COLO668 (cell line): ENCODE measurements around the gene CFAP74.
A peak's percentile ranks its signal among the peaks of the same experiment; 100 is the strongest.
"Not testable (repeated sequence)": the region's sequence is repeated elsewhere in the genome, so short reads cannot be mapped to it uniquely, and the experiment has no call there.

Source experiments
- DNase-seq: peaks from one replicate; lab custom pipeline; 2025; ENCODE audit not compliant: unreplicated experiment; lab: John Stamatoyannopoulos, UW

The CFAP74 gene

DNA sequence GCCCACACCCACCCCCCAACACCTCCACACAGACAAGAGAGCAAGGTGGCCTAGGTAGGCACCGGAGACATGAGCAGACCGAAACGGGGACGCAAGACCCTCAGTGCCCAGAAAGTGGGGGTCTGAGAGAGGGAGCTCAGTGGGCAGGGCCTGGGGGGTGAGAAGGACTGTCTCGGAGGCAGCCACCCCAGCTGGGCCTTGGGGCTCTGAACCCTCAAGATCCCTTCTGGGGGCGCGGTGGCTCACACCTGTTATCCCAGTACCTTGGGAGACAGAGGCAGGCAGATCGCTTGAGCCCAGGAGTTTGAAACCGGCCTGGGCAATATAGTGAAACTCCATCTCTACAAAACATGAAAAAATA lies 103.6 kb downstream of the CFAP74 start:
- DNase-seq: no peak

DNA sequence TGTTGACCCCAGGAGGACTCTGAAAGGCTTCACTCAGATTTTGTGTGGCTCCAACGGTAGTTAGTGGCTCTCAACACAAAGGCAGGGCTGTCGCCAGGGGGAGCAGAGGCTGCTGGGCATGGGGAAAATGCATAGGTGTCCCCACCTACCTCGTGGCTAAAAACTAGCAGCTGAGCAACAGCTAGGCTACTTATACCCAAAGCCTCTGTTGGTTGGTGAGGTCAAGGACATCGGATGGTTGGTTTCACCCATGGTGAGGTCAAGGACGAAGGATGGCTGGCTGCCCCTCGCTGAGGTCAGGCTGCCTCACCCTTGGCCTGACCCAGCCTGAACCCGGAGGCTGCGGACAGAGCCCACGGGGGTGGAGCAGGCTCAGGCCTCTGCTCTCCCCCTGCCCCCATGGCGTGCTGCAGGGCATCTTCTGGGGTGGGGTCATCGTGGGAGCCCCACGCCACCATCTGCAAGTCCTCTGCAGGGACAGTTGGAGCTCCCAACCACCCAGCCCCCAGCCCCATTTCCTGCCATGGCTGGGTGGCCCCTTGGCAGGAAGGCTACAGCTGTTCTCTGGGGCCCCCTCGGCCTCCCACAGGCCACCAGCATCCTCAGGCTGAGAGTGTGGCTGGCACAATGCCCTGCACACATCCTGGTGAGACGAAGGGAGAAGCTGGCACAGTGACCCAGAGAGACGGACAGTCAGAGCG lies 104.2 kb downstream of the CFAP74 start:
- peak; percentile 44 for DNase-seq

DNA sequence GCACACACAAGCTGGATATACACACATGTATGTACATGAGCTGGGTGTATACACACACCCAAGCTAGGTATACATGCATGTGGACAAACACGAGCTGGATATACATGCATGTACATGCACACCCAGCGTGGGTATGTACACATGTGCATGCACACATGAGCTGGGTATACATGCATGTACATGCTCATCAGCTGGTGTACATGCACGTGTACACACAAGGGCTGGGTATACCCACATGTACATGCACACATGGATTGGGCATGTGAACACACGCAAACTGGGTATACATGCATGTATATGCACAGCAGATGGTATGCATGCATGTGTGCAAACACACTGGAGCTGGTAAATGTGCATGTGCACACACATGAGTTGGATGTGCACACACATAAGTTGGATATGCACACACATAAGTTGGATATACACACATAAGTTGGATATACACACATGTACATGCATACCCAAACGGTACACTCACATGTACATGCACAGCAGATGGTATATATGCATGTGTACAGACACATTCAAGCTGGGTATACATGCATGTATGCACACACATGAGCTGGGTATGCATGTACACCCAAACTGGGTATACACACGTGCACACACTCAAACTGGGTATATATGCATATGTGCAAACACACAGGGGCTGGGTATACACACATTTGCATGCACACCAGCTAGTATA lies 105.2 kb downstream of the CFAP74 start:
- no peak for DNase-seq

DNA sequence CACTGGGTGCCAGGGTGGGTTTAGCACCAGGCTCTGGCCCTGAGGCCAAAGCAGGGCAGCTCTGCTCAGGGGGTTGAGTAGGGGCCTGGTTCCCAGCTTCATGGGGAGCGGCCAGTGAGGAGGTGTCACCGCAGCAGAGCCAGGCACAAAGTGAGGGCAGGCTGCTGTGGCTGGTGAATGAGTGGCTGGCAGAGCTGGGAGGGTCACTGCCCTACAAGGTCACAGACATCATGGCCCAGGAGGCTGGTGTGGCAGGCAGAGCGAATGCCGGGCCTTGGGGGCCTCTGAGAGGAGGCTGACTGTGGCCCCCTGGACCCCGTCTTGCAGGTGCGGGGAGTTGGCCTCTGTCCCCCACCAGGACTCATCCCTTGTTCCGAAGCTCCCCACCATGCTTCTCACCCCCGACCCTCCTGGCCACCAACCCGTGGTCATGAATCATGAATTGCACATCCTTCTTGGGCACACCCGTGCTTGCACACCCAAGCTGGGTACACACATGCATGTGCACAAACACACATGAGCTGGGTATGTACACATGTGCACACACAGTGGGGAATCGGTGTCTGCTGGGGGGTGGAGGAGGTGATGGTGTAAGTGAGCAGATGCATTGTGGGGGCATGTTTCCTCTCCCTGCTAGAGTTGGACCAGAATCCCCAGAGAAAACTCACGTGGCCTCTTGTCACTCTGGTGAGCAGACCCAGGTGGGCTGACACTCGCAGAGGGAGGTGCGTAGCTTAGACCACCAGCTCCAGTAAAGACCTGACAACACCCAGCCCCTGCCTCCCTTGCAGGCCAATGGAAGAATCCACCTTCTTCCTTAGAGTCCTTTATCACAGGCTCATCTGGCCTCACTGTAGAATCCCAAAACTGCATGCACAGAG lies 107.9 kb downstream of the CFAP74 start:
- no peak for DNase-seq

DNA sequence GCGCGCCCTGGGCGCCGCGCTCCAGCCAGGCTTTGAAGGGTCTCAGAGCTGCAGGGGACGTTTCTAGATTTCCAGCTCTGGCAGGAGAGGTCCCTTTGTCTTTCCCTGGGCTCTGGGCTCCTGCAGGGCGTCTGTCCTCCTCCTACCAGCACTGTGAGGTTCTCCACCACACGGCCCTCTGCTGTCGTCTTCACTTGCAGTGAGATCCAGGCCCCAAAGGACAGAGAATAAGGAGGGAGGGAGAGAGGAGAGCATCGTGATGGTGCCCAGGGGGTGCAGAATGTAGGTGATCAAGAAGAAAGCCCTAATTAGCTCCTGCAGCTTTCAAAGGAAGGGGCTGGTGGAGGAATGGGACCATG lies 108.5 kb downstream of the CFAP74 start:
- DNase-seq: no peak

DNA sequence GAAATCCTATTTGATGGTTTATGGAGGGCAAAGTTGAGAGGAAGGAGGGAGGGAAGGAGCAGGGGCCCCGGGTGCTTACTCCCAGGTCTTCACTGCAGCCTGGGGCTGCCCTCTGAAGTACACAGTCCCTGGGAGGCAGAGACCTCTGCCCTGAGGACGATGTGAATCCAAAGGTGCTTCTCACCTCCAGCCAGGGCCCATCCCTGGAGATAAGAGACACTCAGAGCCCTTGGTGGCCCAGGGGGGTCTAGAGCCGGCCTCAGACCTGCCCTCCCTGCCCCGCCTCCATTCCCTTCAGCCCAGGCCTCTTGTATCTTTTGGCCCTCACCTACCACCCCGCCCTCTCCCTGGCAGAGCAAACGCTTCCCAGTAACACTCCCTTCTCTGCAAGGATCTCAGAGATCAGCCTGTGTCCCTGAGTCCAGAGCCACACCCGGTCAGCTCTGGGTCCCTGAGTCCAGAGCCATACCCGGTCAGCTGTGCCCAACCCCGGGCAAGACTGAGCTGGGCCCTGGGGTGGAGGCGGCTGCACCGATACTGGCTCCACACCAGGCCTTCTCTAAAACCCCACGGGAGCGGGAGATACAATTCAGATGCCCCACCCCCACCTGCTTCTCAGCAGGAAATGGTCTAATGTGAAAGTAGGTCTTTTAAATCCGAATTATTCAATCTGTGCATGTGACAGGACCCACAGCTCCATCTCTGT lies 109.1 kb downstream of the CFAP74 start:
- no peak for DNase-seq

DNA sequence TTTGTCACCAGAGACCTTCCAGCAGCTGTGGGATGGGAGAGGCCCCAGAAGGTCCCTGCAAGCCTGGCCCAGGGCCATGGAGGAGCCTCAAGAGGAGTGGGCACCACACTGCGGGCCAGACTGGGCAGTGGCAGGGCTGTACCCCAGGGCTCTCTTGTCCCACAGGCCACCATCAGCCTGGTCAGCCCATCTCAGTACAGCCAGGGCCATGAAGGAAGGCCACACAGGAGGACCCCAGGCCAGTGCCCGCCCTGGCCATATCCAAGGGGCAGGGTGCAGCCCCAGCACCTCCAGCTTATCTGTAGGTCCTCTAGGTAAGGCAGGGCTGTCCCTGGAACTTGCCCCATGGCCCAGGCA lies 109.6 kb downstream of the CFAP74 start:
- no peak for DNase-seq

DNA sequence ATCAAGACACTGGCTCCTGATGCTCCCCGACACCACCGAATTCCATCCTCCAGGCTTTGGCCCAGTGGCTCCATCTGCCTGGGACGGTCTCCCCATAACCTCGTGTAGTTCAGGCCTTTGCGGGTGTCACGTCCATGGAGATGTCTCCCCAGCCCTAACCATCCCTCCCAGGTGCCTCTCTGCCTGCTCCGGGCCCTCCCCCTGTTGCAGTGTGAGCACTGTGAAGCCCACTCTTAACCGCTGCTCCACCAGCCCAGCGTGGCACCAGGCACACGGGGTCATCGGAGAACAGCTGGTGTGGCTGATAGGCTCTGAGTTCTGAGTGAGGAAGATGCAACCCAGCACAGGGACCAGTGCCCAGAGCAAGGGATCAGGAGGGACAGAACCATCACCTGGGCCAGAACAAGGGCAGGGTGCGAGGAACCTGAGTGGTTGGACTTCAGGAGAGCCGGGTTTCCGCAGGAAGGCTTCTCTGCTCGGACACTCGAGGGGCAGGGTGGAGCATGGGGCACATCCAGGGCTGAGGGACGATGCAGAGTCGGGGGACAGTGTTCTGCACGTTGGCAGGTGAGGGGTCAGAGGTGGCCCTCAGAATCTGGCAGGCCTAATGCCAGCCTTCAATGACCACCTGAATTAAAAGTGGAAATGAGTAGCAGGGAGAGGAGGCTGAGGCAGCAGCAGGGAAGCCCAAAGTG lies 110.1 kb downstream of the CFAP74 start:
- no peak for DNase-seq

DNA sequence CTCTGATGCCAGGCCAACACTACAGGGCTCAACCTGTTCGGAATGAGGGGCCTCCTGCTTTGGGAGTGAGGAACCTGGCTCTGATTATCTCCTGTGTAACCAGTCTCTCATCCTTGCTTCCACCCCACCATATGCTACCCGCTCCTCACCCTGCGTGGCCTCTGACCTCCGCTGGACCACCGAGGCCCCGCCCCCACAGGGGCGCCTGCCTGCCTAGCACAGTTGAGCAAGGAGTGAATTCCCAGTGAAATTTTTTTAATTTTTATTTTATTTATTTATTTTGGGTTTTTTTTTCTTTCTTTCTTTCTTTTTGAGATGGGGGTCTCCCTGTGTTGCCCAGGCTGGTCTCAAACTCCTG lies 110.8 kb downstream of the CFAP74 start:
- no peak for DNase-seq

DNA sequence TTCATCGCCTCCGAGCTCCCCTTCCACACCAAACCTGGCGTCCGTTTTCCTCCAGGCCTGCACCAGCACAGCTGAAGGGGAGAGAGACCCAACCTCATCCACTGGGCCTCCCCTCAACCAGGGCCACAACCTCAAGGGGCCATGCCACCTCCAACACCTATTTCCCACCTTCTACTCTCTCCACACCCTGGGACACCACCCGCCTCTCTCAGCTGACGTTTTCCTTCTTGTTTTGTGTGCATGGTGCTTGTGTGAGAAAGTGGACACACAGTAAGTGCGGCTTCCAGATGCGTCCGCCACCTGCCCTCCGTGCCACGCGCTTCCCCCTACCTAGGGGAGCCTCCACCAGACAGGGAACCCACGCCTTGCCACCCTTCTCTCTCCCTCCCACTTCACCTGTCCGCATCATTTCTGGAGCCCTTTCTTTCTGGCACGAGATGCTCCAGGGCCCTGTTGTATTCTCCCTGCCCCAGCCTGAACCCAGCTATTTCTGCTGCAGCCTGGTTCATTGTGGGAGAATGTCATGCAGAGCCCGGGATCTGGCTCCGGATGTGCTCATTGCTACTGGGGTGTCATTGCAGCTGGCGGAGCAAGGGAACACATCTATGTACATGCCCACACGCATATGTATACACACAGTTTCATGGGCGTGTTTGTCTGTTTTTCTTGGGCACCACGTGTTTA lies 111.4 kb downstream of the CFAP74 start:
- DNase-seq: peak; percentile 65

DNA sequence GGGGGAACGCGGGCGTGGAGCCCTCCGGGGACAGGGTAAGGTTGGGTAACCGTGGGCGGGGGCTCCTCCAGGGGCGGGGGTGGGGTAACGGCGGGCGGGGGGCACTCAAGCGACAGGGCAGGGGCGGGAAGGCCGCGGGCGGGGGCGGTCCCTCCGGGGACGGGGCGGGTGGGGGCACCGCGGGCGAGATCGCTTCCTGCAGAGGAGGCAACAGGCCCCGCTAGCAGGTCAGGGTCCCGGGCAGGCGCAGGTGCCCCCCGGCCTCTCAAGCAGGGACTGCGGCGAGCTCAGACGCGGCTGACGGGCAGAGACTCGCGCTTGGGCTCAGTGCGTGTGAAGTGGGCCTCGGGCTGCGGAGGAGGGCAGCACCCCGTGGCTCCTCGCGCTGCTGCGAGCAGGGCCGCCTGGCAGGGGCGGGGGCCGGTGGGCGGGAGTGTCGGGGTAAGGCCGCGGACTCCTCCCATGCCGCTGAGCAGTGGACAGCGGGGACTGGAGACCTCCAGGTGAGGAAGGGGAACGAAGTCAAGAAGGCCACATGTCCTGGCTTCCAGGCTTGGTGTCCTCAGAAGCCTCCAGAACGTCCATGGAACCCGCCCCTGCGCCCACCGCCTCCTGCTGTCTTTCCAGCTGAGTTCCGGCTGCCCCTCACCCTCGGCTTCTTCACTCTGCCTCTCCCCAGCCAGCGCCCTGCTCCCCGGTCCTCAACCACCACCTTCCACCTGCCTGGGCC lies 112.1 kb downstream of the CFAP74 start:
- DNase-seq: peak; percentile 81

DNA sequence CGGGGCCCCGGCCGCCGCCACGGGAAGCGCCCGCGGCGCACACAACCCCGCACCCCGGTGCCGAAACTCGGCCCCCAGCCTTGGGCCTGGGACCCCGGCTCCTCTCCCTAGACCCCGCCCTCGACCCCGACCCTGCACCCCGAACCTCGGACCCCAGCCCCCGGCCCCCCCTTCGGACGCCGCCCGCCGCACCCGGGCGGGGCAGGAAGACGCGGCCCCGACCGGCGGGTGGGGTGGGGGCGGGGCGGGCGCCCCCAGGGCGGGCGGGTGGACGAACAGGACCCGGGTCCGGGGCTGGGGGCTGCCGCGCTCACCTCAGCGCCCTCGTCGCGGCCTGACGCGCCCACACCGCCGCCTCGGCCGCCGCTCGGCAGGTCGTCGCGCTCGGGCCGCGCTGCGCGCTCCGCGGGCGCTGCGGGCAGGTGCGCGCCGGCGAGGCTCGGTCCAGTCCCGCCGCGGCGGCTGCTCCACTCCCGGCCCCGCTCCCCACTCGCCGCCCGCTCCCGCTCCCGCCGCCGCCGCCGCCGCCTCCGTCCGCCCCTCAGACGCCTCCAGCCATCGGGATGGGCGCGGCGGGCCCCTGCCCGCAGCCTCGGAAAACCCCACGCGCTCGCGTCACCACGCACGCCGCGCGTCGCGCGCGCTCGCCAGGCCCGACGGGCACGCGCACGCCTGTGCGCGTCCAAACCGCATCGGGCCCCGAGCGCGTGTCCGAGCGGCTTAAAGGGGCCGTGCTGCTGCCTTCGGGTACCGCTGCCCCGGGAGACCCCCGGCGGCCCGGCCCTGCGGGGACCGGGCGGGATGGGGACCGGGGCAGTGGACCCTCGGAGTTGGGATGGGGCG lies 112.9 kb downstream of the CFAP74 start, which contains the start of gene GNB1:
GNB1 (minus strand) TSS at position 582 of the 843 bp plus-strand sequence. CDS start 65,634 bp downstream, outside the sequence.
- peak; percentile 99 for DNase-seq

DNA sequence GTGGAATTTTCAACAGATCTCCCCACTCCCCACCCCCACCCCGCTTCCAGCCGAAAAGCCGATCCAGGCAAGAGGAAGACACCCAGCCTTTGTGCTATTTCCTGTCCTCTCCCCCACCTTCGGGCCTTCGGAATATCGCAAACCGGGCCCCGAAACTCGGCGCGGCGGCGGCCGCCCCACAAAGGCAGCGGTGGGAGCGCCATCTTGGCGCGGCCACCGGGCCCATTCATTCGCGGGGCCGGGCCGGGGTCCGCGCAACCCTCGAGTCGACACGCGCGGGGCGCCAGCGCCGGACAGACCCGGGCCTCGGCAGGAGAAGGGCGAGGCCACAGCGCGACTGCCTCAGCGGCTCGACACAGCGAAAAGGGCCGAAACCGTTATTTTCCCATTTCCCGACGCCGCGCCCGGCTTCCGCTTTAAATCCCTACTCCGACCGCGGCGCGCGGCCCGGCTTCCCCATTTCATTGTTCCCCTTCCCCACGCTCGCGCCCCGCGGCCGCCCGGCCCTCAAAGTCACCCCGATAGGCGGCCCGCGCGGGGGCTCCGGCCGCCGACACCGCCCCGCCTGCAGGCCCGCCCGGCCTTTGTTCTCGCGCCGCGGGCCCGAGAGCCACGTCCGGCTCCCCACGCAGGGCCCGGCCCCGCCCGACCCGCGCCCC lies 113.6 kb downstream of the CFAP74 start:
- peak; percentile 89 for DNase-seq

DNA sequence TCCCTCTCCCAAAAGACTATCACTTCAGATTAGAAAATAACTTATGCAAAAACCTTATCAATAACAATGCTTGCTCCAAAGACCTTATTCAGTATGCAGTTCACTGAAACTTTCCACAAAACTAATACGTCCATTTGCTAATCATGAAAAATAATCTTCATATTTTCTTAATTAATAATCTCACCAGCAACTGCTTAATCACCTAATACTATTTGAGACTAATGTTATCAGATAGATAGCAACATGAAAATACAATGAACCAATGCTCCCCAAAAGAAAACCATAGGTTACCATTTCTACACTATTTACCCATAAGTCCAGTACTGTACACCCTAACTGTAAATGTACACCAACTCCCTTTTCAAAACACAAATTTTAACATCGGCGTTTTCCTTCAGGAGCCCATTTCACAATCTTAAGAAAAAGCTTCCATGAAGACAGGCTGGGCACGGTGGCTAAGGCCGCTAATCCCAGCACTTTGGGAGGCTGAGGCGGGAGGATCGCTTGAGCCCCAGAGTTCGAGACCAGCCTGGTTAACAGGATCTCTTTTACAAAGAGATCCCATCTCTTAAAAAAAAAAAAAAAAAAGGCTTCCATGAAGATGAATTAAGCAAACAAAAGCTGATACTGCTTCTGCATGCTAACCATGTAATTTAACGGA lies 114.4 kb downstream of the CFAP74 start:
- peak; percentile 24 for DNase-seq

DNA sequence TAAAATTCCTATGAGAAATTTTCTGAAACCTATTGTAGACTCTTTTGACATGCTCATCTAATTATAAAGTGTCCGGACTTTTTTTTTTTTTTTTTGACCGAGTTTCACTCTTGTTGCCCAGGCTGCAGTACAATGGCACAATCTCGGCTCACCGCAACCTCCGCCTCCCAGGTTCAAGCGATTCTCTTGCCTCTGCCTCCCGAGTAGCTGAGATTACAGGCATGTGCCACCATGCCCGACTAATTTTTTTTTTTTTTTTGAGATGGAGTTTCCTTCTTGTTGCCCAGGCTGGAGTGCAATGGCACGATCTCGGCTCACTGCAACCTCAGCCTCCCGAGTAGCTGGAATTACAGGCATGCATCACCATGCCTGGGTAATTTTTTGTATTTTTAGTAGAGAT lies 119.7 kb downstream of the CFAP74 start:
- DNase-seq: not testable (repeated sequence)

DNA sequence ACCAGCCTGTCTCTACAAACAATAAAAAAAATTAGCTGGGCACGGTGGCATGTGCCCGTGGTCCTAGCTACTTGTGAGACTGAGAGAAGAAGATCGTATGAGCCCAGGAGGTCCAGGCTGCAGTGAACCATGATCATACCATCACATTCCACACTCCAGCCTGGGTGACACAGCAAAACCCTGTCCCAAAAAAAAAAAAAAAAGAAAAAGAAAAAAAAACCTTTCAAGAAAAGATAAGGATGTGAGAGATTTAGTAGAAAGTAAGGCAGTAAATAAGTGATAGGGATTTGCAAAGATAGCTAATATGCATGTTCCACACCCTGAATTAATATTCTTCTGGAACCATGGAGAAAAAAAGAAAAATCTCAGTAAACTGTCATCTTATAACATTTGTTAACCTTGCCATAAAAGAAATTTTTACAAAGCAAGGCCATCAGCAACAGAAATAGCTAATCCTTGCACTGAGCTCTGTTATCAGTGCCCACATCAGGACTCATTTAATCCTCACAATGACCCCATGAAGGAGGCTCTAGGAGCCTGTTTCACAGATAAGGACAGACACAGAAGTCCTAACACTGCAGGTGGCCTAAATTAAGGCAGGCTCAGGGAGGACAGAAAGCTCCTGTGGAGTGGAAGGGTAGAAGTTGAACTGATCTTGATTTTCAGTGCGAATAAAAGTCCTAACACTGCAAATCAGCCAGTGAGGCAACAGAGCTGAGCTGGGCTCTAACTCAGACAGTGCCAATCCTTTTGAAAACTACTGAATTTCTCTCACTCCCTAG lies 120.3 kb downstream of the CFAP74 start:
- no peak for DNase-seq

DNA sequence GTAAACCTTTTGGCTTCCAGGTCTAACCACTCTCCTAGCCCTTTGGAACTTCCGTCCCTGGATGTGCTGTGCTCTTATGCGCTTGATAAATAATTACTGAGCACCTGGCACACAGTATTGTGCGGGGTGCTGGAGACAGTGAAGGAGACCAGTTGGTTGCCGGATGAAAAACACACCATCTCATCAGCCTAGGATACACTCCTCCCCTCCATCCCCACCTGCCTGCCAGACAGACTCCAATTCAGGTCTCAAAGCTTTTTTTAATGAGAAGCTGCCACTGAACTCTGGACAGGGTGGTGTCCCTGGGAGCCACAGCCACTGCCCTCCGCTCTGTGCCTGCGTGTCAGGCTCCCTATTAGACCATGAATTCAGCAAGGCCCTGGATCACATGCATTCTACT lies 121.9 kb downstream of the CFAP74 start:
- peak; percentile 85 for DNase-seq
